ENCODE measurements around the gene MAGED4. TPM values are rescaled to one million over a fixed set of nuclear protein-coding genes. Genes with fewer than 3 reads are reported as not detected.
"Not testable (repeated sequence)": the region's sequence is repeated elsewhere in the genome, so short reads cannot be mapped to it uniquely, and the experiment has no call there.

MAGED4 gene, protein sequence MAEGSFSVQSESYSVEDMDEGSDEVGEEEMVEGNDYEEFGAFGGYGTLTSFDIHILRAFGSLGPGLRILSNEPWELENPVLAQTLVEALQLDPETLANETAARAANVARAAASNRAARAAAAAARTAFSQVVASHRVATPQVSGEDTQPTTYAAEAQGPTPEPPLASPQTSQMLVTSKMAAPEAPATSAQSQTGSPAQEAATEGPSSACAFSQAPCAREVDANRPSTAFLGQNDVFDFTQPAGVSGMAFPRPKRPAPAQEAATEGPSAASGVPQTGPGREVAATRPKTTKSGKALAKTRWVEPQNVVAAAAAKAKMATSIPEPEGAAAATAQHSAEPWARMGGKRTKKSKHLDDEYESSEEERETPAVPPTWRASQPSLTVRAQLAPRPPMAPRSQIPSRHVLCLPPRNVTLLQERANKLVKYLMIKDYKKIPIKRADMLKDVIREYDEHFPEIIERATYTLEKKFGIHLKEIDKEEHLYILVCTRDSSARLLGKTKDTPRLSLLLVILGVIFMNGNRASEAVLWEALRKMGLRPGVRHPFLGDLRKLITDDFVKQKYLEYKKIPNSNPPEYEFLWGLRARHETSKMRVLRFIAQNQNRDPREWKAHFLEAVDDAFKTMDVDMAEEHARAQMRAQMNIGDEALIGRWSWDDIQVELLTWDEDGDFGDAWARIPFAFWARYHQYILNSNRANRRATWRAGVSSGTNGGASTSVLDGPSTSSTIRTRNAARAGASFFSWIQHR
- total RNA-seq, result under 1 TPM; 0.24 to 0.59 TPM
- 2.1 TPM for polyA plus RNA-seq

DNA sequence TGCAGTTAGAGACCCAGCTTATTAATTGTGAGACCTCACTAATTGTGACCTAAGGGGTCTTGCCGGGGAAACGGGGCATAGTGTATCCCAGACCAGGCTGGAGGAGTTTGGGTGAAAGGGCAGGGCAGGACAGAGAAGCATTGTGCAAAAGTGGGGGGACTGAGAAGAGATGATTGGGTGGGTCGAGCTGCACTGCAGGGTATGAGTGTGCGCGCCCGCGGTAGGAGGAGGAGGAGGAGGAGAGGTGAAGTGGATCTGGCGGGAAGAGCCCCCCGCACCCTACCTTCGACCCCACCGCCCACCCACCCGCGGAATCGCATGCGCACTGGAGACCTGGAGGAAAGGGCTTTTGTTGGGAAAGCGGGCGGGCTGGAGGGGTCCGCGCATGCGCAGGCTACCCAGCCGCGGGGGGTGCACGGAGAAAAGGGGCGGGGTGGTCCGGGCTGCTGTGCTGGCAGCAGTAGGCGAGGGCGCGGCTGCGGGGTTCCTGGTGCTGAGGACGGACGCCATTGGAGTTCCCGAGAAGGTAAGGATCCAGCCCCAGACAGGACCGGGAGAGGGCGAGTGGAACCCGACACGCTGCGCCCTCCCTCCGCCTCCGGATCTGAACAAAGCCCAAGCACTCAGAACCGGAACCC is at the start of gene MAGED4:
TSS of gene MAGED4 (plus strand) at position 449 of the 638 bp plus-strand sequence. CDS start 1,035 bp downstream, outside the sequence.
- H3K27ac ChIP-seq (ENCODE audit: low read depth, low read length); H3K4me3 ChIP-seq (ENCODE audit: low read length); H3K36me3 Mint-ChIP-seq; H3K27me3 ChIP-seq (ENCODE audit: insufficient read depth, low read length, poor library complexity, severe bottlenecking); POLR2A ChIA-PET; H3K27ac Mint-ChIP-seq; H3K4me3 Mint-ChIP-seq; H3K9me3 Mint-ChIP-seq; H3K36me3 ChIP-seq (ENCODE audit: insufficient read depth, low read length); CTCF ChIA-PET; H3K9me3 ChIP-seq (ENCODE audit: low read length); H3K4me1 ChIP-seq (ENCODE audit: insufficient read depth, low read length); DNase-seq; H3K27me3 Mint-ChIP-seq; H3K4me1 Mint-ChIP-seq: not testable (repeated sequence)

DNA sequence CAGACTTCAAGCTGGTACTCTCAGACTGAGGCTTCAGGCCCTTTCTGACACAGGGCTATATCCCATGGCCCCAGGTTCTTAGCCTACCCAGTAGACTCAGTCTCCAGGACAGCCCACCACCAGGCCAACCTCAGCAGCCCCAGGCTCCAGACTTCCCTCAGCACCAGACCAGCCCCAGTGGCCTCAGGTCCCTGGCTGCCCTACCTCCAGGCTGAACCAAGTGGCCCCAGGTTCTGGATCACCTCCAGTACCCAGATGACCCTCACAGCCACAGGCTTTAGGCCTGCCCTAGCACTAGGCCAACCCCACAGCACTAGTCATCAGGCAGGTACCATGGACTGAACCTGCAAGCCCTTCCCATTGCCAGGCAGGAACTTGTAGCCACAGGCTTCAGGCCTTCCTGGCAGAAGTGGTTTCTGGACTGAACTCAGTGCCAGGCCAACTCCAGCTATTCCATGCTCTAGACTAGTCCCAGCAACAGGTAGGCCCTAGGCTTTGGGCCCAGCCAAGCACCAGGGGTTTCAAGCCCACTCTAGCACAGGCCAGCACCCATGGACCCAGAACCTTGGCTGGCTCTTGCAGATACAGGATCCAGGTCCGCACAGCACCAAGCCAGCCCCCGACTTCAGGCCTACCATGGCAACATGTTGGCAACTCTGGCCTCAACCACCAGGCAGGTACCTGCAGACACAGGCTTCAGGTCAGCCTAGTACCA is 45.7 kb upstream of the MAGED4 start:
- ChIA-PET CTCF (no interaction called here), POLR2A (no interaction called here)
- no peaks in the 10 kb centered on the region for H3K4me1 Mint-ChIP-seq
- Histone ChIP-seq H3K9me3 (ENCODE audit: low read length) (no peaks in the 10 kb centered on the region), H3K4me3 (ENCODE audit: low read length) (no peak overlapping the region), H3K27me3 (ENCODE audit: insufficient read depth, low read length, poor library complexity, severe bottlenecking) (no peaks in the 10 kb centered on the region), H3K27ac (ENCODE audit: low read depth, low read length) (no peak overlapping the region), H3K36me3 (ENCODE audit: insufficient read depth, low read length) (no peaks in the 10 kb centered on the region), H3K4me1 (ENCODE audit: insufficient read depth, low read length) (no peaks in the 10 kb centered on the region)
- H3K27ac Mint-ChIP-seq, result no peak overlapping the region
- H3K36me3 Mint-ChIP-seq, result no peaks in the 10 kb centered on the region
- H3K4me3 Mint-ChIP-seq, result no peak overlapping the region
- H3K27me3 Mint-ChIP-seq, result no peaks in the 10 kb centered on the region
- no peak for DNase-seq
- no peaks in the 10 kb centered on the region for H3K9me3 Mint-ChIP-seq

DNA sequence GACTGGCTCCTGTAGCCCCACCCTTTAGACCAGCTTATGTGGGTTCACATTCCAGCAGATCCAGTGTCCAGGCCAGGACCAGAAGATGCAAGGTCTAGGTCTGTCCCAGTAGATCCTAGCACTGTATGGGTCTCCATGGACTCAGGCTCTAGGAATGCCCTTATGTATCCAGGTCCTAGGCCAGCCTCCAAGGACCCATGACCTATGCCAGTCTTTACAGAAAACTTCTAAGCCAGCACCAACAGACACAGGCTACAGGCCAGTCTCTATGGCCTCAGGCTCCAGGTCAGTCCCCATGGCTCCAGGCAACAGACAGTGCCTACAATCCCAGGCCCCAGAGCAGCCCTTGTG is 45.2 kb upstream of the MAGED4 start:
- ChIA-PET POLR2A (no interaction called here), CTCF (no interaction called here)
- Mint-ChIP-seq H3K9me3 (no peaks in the 10 kb centered on the region), H3K27me3 (no peaks in the 10 kb centered on the region), H3K4me1 (no peaks in the 10 kb centered on the region), H3K27ac (no peak overlapping the region), H3K4me3 (no peak overlapping the region), H3K36me3 (no peaks in the 10 kb centered on the region)
- Histone ChIP-seq H3K27ac (ENCODE audit: low read depth, low read length) (no peak overlapping the region), H3K9me3 (ENCODE audit: low read length) (no peaks in the 10 kb centered on the region), H3K36me3 (ENCODE audit: insufficient read depth, low read length) (no peaks in the 10 kb centered on the region), H3K4me1 (ENCODE audit: insufficient read depth, low read length) (no peaks in the 10 kb centered on the region), H3K27me3 (ENCODE audit: insufficient read depth, low read length, poor library complexity, severe bottlenecking) (no peaks in the 10 kb centered on the region), H3K4me3 (ENCODE audit: low read length) (no peak overlapping the region)
- no peak for DNase-seq

DNA sequence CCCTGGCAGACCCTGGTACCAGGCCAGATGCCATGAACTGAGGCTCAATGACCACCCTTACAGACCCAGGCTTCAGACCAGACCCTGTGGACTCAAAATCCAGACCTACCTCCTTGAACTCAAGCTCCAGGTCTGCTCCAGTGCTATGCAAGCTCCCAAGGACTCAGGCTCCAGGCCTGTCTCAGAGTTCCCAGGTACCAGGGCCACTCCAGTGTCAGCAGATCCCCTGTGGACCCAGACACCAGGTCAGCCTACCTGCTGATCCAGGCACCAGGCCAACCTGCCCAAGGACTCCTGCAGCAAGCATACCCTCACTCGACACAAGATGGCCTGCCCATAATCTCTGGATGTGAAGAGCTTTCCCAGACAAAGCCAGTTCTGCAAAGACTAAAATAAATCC is 44.7 kb upstream of the MAGED4 start:
- H3K9me3 Mint-ChIP-seq, result no peaks in the 10 kb centered on the region
- Histone ChIP-seq H3K9me3 (ENCODE audit: low read length) (no peaks in the 10 kb centered on the region), H3K27me3 (ENCODE audit: insufficient read depth, low read length, poor library complexity, severe bottlenecking) (no peaks in the 10 kb centered on the region), H3K27ac (ENCODE audit: low read depth, low read length) (no peak overlapping the region), H3K4me1 (ENCODE audit: insufficient read depth, low read length) (no peaks in the 10 kb centered on the region), H3K36me3 (ENCODE audit: insufficient read depth, low read length) (no peaks in the 10 kb centered on the region), H3K4me3 (ENCODE audit: low read length) (no peak overlapping the region)
- ChIA-PET POLR2A (no interaction called here), CTCF (no interaction called here)
- H3K27ac Mint-ChIP-seq, result no peak overlapping the region
- no peaks in the 10 kb centered on the region for H3K27me3 Mint-ChIP-seq
- no peak for DNase-seq
- no peaks in the 10 kb centered on the region for H3K4me1 Mint-ChIP-seq
- no peak overlapping the region for H3K4me3 Mint-ChIP-seq
- H3K36me3 Mint-ChIP-seq, result no peaks in the 10 kb centered on the region

DNA sequence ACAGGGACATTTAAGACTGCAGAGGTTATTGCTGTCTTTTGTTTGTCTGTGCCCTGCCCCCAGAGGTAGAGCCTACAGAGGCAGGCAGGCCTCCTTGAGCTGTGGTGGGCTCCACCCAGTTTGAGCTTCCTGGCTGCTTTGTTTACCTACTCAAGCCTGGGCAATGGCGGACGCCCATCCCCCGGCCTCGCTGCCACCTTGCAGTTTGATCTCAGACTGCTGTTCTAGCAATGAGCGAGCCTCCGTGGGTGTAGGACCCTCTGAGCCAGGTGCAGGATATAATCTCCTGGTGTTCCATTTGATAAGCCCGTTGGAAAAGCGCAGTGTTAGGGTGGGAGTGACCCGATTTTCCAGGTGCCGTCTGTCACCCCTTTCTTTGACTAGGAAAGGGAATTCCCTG is 34.0 kb upstream of the MAGED4 start:
- DNase-seq, POLR2A ChIA-PET: not testable (repeated sequence)

DNA sequence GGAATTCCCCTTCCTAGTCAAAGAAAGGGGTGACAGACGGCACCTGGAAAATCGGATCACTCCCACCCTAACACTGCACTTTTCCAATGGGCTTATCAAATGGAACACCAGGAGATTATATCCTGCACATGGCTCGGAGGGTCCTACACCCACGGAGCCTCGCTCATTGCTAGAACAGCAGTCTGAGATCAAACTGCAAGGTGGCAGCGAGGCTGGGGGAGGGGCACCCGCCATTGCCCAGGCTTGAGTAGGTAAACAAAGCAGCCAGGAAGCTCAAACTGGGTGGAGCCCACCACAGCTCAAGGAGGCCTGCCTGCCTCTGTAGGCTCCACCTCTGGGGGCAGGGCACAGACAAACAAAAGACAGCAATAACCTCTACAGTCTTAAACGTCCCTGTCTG is 24.5 kb upstream of the MAGED4 start:
- CTCF ChIA-PET, result not testable (repeated sequence)

More for the DNA sequence above, 34.0 kb upstream of the MAGED4 start:
- H3K36me3 Mint-ChIP-seq; H3K9me3 Mint-ChIP-seq; H3K27ac Mint-ChIP-seq; H3K27me3 ChIP-seq (ENCODE audit: insufficient read depth, low read length, poor library complexity, severe bottlenecking); H3K9me3 ChIP-seq (ENCODE audit: low read length); H3K36me3 ChIP-seq (ENCODE audit: insufficient read depth, low read length); H3K4me1 Mint-ChIP-seq; H3K4me1 ChIP-seq (ENCODE audit: insufficient read depth, low read length); H3K27ac ChIP-seq (ENCODE audit: low read depth, low read length); H3K4me3 Mint-ChIP-seq; CTCF ChIA-PET; H3K4me3 ChIP-seq (ENCODE audit: low read length): not testable (repeated sequence)
- peaks cover 4 to 10% of the 10 kb centered on the region in 2 donors for H3K27me3 Mint-ChIP-seq

DNA sequence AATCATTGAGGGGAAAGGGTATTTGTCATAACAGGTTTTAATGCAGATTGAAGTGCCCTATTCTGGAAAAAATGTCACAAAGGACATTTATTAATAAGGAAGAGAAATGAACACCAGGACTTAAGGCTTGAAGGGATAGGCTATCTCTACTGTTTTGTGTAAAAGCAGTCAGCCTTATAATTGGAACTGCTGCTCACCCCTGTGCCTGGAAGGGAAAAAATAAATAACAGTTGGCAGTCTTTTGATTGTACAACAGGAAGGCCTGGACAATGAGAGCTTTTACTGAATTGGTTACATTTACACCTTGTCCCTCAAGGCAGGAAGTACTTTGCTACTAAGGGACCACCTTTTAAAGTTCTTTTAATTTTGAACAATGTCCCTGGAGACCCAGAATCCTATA is 17.8 kb upstream of the MAGED4 start:
- Mint-ChIP-seq H3K9me3 (peaks cover 0 to 3% (median 0%) of the 10 kb centered on the region in 5 donors), H3K4me3 (no peak overlapping the region), H3K27ac (no peak overlapping the region), H3K4me1 (no peaks in the 10 kb centered on the region), H3K36me3 (no peaks in the 10 kb centered on the region), H3K27me3 (peaks cover 10 to 13% of the 10 kb centered on the region in 2 donors)
- H3K36me3 ChIP-seq (ENCODE audit: insufficient read depth, low read length), result no peaks in the 10 kb centered on the region
- H3K9me3 ChIP-seq (ENCODE audit: low read length), result no peaks in the 10 kb centered on the region
- ChIA-PET CTCF (no interaction called here), POLR2A (no interaction called here)
- no peaks in the 10 kb centered on the region for H3K27me3 ChIP-seq (ENCODE audit: insufficient read depth, low read length, poor library complexity, severe bottlenecking)
- DNase-seq, result no peak
- H3K4me1 ChIP-seq (ENCODE audit: insufficient read depth, low read length), result no peaks in the 10 kb centered on the region
- no peak overlapping the region for H3K27ac ChIP-seq (ENCODE audit: low read depth, low read length)
- H3K4me3 ChIP-seq (ENCODE audit: low read length), result no peak overlapping the region

More for the DNA sequence above, 24.5 kb upstream of the MAGED4 start:
- POLR2A ChIA-PET; H3K4me1 Mint-ChIP-seq; H3K36me3 ChIP-seq (ENCODE audit: insufficient read depth, low read length); H3K27me3 ChIP-seq (ENCODE audit: insufficient read depth, low read length, poor library complexity, severe bottlenecking); DNase-seq; H3K27ac ChIP-seq (ENCODE audit: low read depth, low read length); H3K9me3 Mint-ChIP-seq; H3K9me3 ChIP-seq (ENCODE audit: low read length); H3K36me3 Mint-ChIP-seq; H3K4me3 ChIP-seq (ENCODE audit: low read length); H3K4me1 ChIP-seq (ENCODE audit: insufficient read depth, low read length): not testable (repeated sequence)
- Mint-ChIP-seq H3K27ac (peak overlapping the region in 2 of 8 donors; percentile 48 to 65), H3K4me3 (peak overlapping the region in 1 of 7 donors; percentile 33), H3K27me3 (peaks cover 7 to 14% of the 10 kb centered on the region in 2 donors)

DNA sequence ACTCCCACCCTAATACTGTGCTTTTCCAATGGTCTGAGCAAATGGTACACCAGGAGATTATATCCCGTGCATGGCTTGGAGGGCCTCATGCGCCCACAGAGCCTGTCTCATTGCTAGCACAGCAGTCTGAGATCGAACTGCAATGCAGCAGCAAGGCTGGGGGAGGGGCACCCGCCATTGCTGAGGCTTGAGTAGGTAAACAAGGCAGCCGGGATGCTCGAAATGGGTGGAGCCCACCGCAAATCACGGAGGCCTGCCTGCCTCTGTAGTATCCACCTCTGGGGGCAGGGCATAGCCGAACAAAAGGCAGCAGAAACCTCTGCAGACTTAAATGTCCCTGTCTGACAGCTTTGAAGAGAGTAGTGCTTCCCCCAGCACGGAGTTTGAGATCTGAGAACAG is 13.6 kb upstream of the MAGED4 start:
- H3K36me3 Mint-ChIP-seq; H3K27ac ChIP-seq (ENCODE audit: low read depth, low read length); POLR2A ChIA-PET; H3K27ac Mint-ChIP-seq; H3K4me3 ChIP-seq (ENCODE audit: low read length); H3K4me1 Mint-ChIP-seq; CTCF ChIA-PET; H3K36me3 ChIP-seq (ENCODE audit: insufficient read depth, low read length); H3K4me1 ChIP-seq (ENCODE audit: insufficient read depth, low read length); H3K9me3 ChIP-seq (ENCODE audit: low read length); H3K4me3 Mint-ChIP-seq; H3K9me3 Mint-ChIP-seq; H3K27me3 ChIP-seq (ENCODE audit: insufficient read depth, low read length, poor library complexity, severe bottlenecking); DNase-seq: not testable (repeated sequence)
- peaks cover 14 to 21% of the 10 kb centered on the region in 2 donors for H3K27me3 Mint-ChIP-seq

Data from CD8-positive, alpha-beta memory T cell (primary cell).